ENCODE data around the gene ASTN2. TPM values are rescaled to one million over a fixed set of nuclear protein-coding genes. Genes with fewer than 3 reads are reported as not detected.

Gene ASTN2
- total and polyA plus RNA-seq, 9 of the 15 experiments (the other 6 are each of a cell fraction or from before 2014, with no cell fraction given) = 0.56 to 3.5 (median 1.9) TPM

GRCh38 chr9:116809656-116810055, 605.2 kb downstream of the ASTN2 start (continued):
- TF ChIP-seq EP400 (IDR thresholded peaks at IDR 0.05) (no peak), NFATC3 (IDR thresholded peaks at IDR 0.05) (no peak), HDAC6 (IDR thresholded peaks at IDR 0.05; ENCODE audit: low read depth, low read length) (no peak), FOXP1 (CRISPR knock-in tag; IDR thresholded peaks at IDR 0.05) (no peak), CREB1 (IDR thresholded peaks at IDR 0.05) (no peak), CREB1 (CRISPR knock-in tag; IDR thresholded peaks at IDR 0.05) (no peak), POLR2AphosphoS2 (IDR thresholded peaks at IDR 0.05; ENCODE audit: low read length) (no peak), RAD51 (IDR thresholded peaks at IDR 0.05; ENCODE audit: borderline replicate concordance, low read depth) (no peak), SMC3 (conservative IDR thresholded peaks at IDR 0.05; ENCODE audit: insufficient read depth, low read depth, low read length) (no peak), ZNF324 (CRISPR knock-in tag; IDR thresholded peaks at IDR 0.05) (no peak), MEF2D (tag; conservative IDR thresholded peaks at IDR 0.05; ENCODE audit: low read depth) (no peak), SMAD1 (IDR thresholded peaks at IDR 0.05; ENCODE audit: low read depth, low read length, partially characterized antibody) (no peak), BRCA1 (IDR thresholded peaks at IDR 0.05) (no peak), BRCA1 (CRISPR knock-in tag; IDR thresholded peaks at IDR 0.05) (no peak)

DNA sequence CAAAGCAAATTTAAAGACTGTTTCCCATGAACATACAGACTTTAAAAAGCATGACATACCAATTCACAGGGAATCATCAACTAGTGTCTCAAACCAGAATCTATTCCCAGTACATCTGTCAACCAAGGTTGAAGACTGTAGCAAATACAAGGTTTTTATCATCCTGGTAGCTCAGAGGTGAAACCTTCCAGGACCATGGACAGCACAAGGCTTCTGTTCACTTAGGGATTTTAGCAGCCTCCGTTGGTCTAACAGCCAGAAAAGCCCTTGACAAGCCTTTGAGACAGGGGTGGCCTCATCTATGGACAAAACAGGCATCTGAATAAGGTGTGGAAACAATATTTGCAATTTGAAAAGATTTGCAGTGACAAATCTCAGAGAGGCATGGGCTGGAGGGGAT, 608.8 kb downstream of the ASTN2 start:
- Histone ChIP-seq H2AFZ (ENCODE audit: low read depth, low read length) (no peak overlapping the region), H4K20me1 (replicated peaks; ENCODE audit: control insufficient read depth, insufficient read depth, low read length) (no peaks in the 10 kb centered on the region), H3K27me3 (ENCODE audit: control insufficient read depth in 2 of 2, insufficient read depth in 2 of 2, low read length in 2 of 2) (no peaks in the 10 kb centered on the region), H3K36me3 (ENCODE audit: control insufficient read depth, insufficient read depth, low read length) (no peaks in the 10 kb centered on the region), H3K27ac (ENCODE audit: extremely low read depth, low read depth, low read length) (no peak overlapping the region), H3K9me1 (ENCODE audit: control insufficient read depth, insufficient read depth, low read length) (no peaks in the 10 kb centered on the region), H3K4me3 (no peak overlapping the region), H3K9me3 (replicated peaks; ENCODE audit: control insufficient read depth, insufficient read depth, low read depth, low read length) (no peaks in the 10 kb centered on the region), H3K4me1 (replicated peaks in 1 of 2; ENCODE audit: control insufficient read depth in 2 of 2, insufficient read depth in 2 of 2, low read length in 2 of 2) (no peaks in the 10 kb centered on the region), H3K79me2 (ENCODE audit: control insufficient read depth, insufficient read depth, low read length) (no peaks in the 10 kb centered on the region), H3K4me2 (ENCODE audit: insufficient read depth, low read length) (no peak overlapping the region), H3K9ac (ENCODE audit: insufficient read depth in 1 of 2, low read depth in 2 of 2, low read length in 2 of 2) (no peak overlapping the region)
- ChIA-PET CTCF (ENCODE audit: low intra/inter-chr PET ratio) (no interaction called here), POLR2A (interaction anchor here (1.0 kb wide), 1 partner anchor 64 kb away, joined by 4 read pairs; no protein-coding TSS in a partner anchor)
- in situ Hi-C loops (cut with MboI) (no loop called here), intact Hi-C loops (cut with micrococcal nuclease) (no loop called here)
- no peak for ATAC-seq
- BruUV-seq (replicated peaks) = no TSS peak
- 0% methylated on average over 1 of the region's 1 CpG for WGBS (ENCODE audit: insufficient coverage, low coverage, missing lambda C conversion rate)
- DNase-seq (ENCODE audit: extremely low read depth in 1 of 4, low spot score in 3 of 4) = peak in 1 of 4 experiments; percentile 13
- no peak for FAIRE-seq
- TF ChIP-seq, protein P1, sequence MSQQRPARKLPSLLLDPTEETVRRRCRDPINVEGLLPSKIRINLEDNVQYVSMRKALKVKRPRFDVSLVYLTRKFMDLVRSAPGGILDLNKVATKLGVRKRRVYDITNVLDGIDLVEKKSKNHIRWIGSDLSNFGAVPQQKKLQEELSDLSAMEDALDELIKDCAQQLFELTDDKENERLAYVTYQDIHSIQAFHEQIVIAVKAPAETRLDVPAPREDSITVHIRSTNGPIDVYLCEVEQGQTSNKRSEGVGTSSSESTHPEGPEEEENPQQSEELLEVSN (IDR thresholded peaks at IDR 0.05; ENCODE audit: borderline replicate concordance in 1 of 2, extremely low read depth in 1 of 2, insufficient read depth in 1 of 2, insufficient read length in 1 of 2, low read depth in 1 of 2, low read length in 1 of 2, poor library complexity in 1 of 2, severe bottlenecking in 1 of 2) = no peak

Measured in K562 (cell line).